Retinal pigment epithelial cell (primary cell): Measurements from ENCODE around the gene STK33.
A peak's percentile ranks its signal among the peaks of the same experiment; 100 is the strongest.

Experiments used
- DNase-seq: peaks from one replicate; pipeline ENCODE4 v3.0.0-alpha.2; 2010; ENCODE audit warnings: low read depth
- H3K4me3 ChIP-seq: 2 replicates; pipeline ENCODE4 v1.5.1; 2011; ENCODE audit warnings: mild to moderate bottlenecking, low read length, control low read depth, moderate library complexity
- CTCF ChIP-seq: conservative IDR thresholded peaks from 2 replicates; pipeline ENCODE4 v1.5.1; 2011; ENCODE audit warnings: low read depth, low read length, control low read depth, inconsistent platforms

The STK33 gene

GRCh38 chr11:8362491-8362890 lies 231.5 kb downstream of the STK33 start:
- DNase-seq: no peak
- H3K4me3 ChIP-seq: no peak overlapping the region
- no peak for TF ChIP-seq CTCF

GRCh38 chr11:8361664-8362210 lies 232.3 kb downstream of the STK33 start:
- H3K4me3 ChIP-seq: no peak overlapping the region
- DNase-seq: no peak
- no peak for TF ChIP-seq CTCF

- no peak for TF ChIP-seq CTCF
- H3K4me3 ChIP-seq: no peak overlapping the region
- DNase-seq: no peak
Measured at GRCh38 chr11:8361206-8361605, 232.8 kb downstream of the STK33 start.

- TF ChIP-seq CTCF: peak; percentile 25
- no peak overlapping the region for H3K4me3 ChIP-seq
- DNase-seq: no peak
Measured at GRCh38 chr11:8360086-8360828, 233.8 kb downstream of the STK33 start.

GRCh38 chr11:8359521-8359920 lies 234.5 kb downstream of the STK33 start:
- no peak overlapping the region for H3K4me3 ChIP-seq
- no peak for DNase-seq
- TF ChIP-seq CTCF: no peak

GRCh38 chr11:8357891-8358566 lies 236.0 kb downstream of the STK33 start:
- no peak overlapping the region for H3K4me3 ChIP-seq
- no peak for TF ChIP-seq CTCF
- DNase-seq: no peak

GRCh38 chr11:8357505-8357888 lies 236.5 kb downstream of the STK33 start:
- no peak overlapping the region for H3K4me3 ChIP-seq
- DNase-seq: no peak
- peak; percentile 9 for TF ChIP-seq CTCF
